Mesendoderm (in vitro differentiated cells): Measurements from ENCODE around the gene SRRM4.
A peak's percentile ranks its signal among the peaks of the same experiment; 100 is the strongest.

ENCODE experiments used
- DNase-seq: peaks from one replicate; pipeline ENCODE4 v3.0.0; 2013
- H2AK5ac ChIP-seq: 2 replicates; pipeline ENCODE4 v1.6.1; 2013; ENCODE audit warnings: low read length, inconsistent platforms
- H2BK120ac ChIP-seq: 2 replicates; pipeline ENCODE4 v1.6.1; 2013; ENCODE audit warnings: low read depth, mild to moderate bottlenecking, low read length, moderate library complexity, mixed read lengths
- H2BK15ac ChIP-seq: replicated peaks from 2 replicates; pipeline ENCODE4 v1.6.1; 2013; ENCODE audit warnings: low read depth, mild to moderate bottlenecking, moderate library complexity
- H2BK5ac ChIP-seq: 2 replicates; pipeline ENCODE4 v1.6.1; 2013; ENCODE audit warnings: low read length, inconsistent platforms
- H3K18ac ChIP-seq: 2 replicates; pipeline ENCODE4 v1.6.1; 2013; ENCODE audit warnings: mild to moderate bottlenecking, low read length, mixed read lengths
- H3K23ac ChIP-seq: one replicate; pipeline ENCODE4 v1.6.1; 2013; ENCODE audit warnings: low read length
- H3K27ac ChIP-seq: 2 replicates; pipeline ENCODE4 v1.5.1; 2013; ENCODE audit warnings: low read depth, mild to moderate bottlenecking, inconsistent platforms, low read length, moderate library complexity
- H3K27me3 ChIP-seq: 2 replicates; pipeline ENCODE4 v1.6.1; 2013; ENCODE audit warnings: low read length, control low read depth, mild to moderate bottlenecking, inconsistent platforms; ENCODE audit not compliant: insufficient read depth, poor library complexity
- H3K36me3 ChIP-seq: 2 replicates; pipeline ENCODE4 v1.6.1; 2013; ENCODE audit warnings: low read length, inconsistent platforms; ENCODE audit not compliant: control insufficient read depth, insufficient read depth
- H3K4ac ChIP-seq: one replicate; pipeline ENCODE4 v1.6.1; 2013; ENCODE audit warnings: low read depth, mild to moderate bottlenecking, low read length, moderate library complexity
- H3K4me1 ChIP-seq: 2 replicates; pipeline ENCODE4 v1.6.1; 2013; ENCODE audit warnings: low read depth, low read length, inconsistent platforms; ENCODE audit not compliant: control insufficient read depth
- H3K4me2 ChIP-seq: 2 replicates; pipeline ENCODE4 v1.6.1; 2013; ENCODE audit warnings: low read length
- H3K4me3 ChIP-seq: 2 replicates; pipeline ENCODE4 v1.5.1; 2013; ENCODE audit warnings: mild to moderate bottlenecking, low read length
- H3K56ac ChIP-seq: one replicate; pipeline ENCODE4 v1.6.1; 2013; ENCODE audit warnings: low read length
- H3K79me1 ChIP-seq: 2 replicates; pipeline ENCODE4 v1.6.1; 2013; ENCODE audit warnings: low read length, inconsistent platforms
- H3K79me2 ChIP-seq: 2 replicates; pipeline ENCODE4 v1.6.1; 2013; ENCODE audit warnings: mild to moderate bottlenecking, low read length; ENCODE audit not compliant: control insufficient read depth, insufficient read depth
- H3K9ac ChIP-seq: 2 replicates; pipeline ENCODE4 v1.6.1; 2013; ENCODE audit warnings: low read length, inconsistent platforms
- H4K5ac ChIP-seq: one replicate; pipeline ENCODE4 v1.6.1; 2013; ENCODE audit warnings: low read length
- H4K8ac ChIP-seq: one replicate; pipeline ENCODE4 v1.6.1; 2013; ENCODE audit warnings: low read depth, mild to moderate bottlenecking, control low read depth, low read length, moderate library complexity
- WGBS: extraction: QIAGEN DNeasy Blood & Tissue Kit; methylation state at CpG from one replicate; pipeline ENCODE4 v1.1.7; 2013; ENCODE audit warnings: low lambda C conversion rate, missing lambda C conversion rate; ENCODE audit not compliant: insufficient coverage; ENCODE audit errors: extremely low coverage; 5-methylcytosine and 5-hydroxymethylcytosine counted together

SRRM4 gene

DNA sequence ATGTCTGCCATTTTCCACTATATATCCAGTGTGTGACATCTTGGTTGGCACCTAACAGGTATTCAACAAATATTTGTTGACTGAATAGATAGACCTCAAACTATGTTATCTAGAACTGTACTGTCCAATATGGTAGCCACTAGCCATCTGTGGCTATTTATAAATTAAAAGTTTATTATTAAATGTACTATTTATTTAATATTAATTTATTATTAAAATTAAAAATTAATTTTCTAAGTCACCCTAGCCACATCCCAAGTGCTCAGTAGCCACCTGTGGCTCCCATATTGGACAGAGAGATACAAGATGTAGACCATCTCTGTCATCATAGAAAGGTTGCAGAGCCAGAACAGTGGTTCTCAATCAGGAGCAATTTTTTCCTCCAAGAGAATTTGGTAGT lies 69.3 kb downstream of the SRRM4 start:
- Histone ChIP-seq H2BK15ac (no peak overlapping the region), H2AK5ac (no peak overlapping the region), H4K8ac (no peak overlapping the region), H3K27ac (no peak overlapping the region), H4K5ac (no peak overlapping the region), H2BK5ac (no peak overlapping the region), H3K79me1 (no peaks in the 10 kb centered on the region), H3K36me3 (no peaks in the 10 kb centered on the region), H3K9ac (no peak overlapping the region), H3K79me2 (no peaks in the 10 kb centered on the region), H3K4me2 (no peak overlapping the region), H3K23ac (no peak overlapping the region), H2BK120ac (no peak overlapping the region), H3K18ac (no peak overlapping the region), H3K4me1 (no peaks in the 10 kb centered on the region), H3K27me3 (no peaks in the 10 kb centered on the region), H3K4ac (no peak overlapping the region), H3K56ac (no peak overlapping the region), H3K4me3 (no peak overlapping the region)
- no peak for DNase-seq

DNA sequence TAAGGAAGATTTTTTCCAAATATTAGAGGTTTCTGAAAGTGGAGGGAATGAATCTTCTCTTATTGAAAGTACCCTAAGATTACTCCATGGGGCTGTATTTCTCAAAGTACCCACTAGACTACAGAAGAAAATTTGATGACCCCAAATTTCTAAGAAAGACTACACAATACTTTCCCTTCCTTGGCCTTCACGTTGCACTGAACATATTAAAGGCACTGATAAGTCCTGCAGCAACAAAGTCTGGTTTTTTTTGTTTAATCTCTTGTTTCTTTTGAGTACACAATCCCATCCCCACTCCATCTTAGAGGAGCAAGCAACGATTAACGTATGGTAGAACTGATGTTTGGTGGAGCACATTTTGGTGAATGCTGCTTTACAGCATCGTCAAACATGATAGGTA lies 70.1 kb downstream of the SRRM4 start:
- no peak overlapping the region for H3K9ac ChIP-seq
- no peak overlapping the region for H3K4me3 ChIP-seq
- no peak overlapping the region for H3K4me2 ChIP-seq
- no CpG with 5 or more reads among the region's 4 CpGs for WGBS
- no peak overlapping the region for H3K56ac ChIP-seq
- no peak overlapping the region for H2AK5ac ChIP-seq
- H3K27me3 ChIP-seq, result no peaks in the 10 kb centered on the region
- H4K5ac ChIP-seq, result no peak overlapping the region
- H3K18ac ChIP-seq, result no peak overlapping the region
- no peaks in the 10 kb centered on the region for H3K4me1 ChIP-seq
- H3K36me3 ChIP-seq, result no peaks in the 10 kb centered on the region
- no peak overlapping the region for H3K23ac ChIP-seq
- H3K4ac ChIP-seq, result no peak overlapping the region
- H3K79me1 ChIP-seq, result no peaks in the 10 kb centered on the region
- no peak overlapping the region for H4K8ac ChIP-seq
- no peak overlapping the region for H2BK120ac ChIP-seq
- H3K79me2 ChIP-seq, result no peaks in the 10 kb centered on the region
- no peak overlapping the region for H2BK15ac ChIP-seq
- H3K27ac ChIP-seq, result no peak overlapping the region
- DNase-seq, result no peak
- H2BK5ac ChIP-seq, result no peak overlapping the region

DNA sequence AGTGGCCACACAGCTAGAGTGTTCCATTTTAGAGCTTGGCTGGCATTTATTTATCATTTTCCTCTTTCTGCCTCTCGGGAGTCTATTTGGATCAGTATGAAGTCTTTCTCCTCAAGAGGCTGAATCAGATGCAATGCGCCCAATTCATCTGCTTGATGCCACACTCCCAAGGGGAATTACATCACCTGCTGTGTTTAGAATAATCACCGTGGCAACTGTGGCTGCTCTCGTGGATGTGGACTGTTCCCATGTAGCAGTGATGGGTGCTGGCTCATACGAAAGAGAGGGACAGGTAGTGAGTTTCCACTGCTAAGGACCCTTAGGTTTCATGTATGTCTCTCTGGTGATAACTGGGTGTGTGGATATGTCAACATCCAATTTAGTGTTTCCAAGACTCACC lies 70.7 kb downstream of the SRRM4 start:
- H2BK15ac ChIP-seq, result no peak overlapping the region
- no peaks in the 10 kb centered on the region for H3K79me1 ChIP-seq
- DNase-seq, result no peak
- no peak overlapping the region for H2BK120ac ChIP-seq
- H3K23ac ChIP-seq, result no peak overlapping the region
- H3K4me3 ChIP-seq, result no peak overlapping the region
- no peak overlapping the region for H3K18ac ChIP-seq
- H3K4ac ChIP-seq, result no peak overlapping the region
- no peak overlapping the region for H2BK5ac ChIP-seq
- H4K8ac ChIP-seq, result no peak overlapping the region
- no peaks in the 10 kb centered on the region for H3K4me1 ChIP-seq
- WGBS, result no CpG with 5 or more reads among the region's 5 CpGs
- H3K56ac ChIP-seq, result no peak overlapping the region
- no peak overlapping the region for H3K27ac ChIP-seq
- H2AK5ac ChIP-seq, result no peak overlapping the region
- H3K27me3 ChIP-seq, result no peaks in the 10 kb centered on the region
- no peak overlapping the region for H3K4me2 ChIP-seq
- no peak overlapping the region for H3K9ac ChIP-seq
- no peaks in the 10 kb centered on the region for H3K36me3 ChIP-seq
- H3K79me2 ChIP-seq, result no peaks in the 10 kb centered on the region
- H4K5ac ChIP-seq, result no peak overlapping the region

- DNase-seq, result no peak
- Histone ChIP-seq H3K4ac (no peak overlapping the region), H4K5ac (no peak overlapping the region), H3K9ac (no peak overlapping the region), H2AK5ac (no peak overlapping the region), H2BK15ac (no peak overlapping the region), H2BK120ac (no peak overlapping the region), H3K27me3 (no peaks in the 10 kb centered on the region), H3K4me1 (peaks cover 3% of the 10 kb centered on the region), H3K79me1 (no peaks in the 10 kb centered on the region), H3K36me3 (no peaks in the 10 kb centered on the region), H2BK5ac (no peak overlapping the region), H4K8ac (no peak overlapping the region), H3K4me3 (no peak overlapping the region), H3K23ac (no peak overlapping the region), H3K56ac (no peak overlapping the region), H3K4me2 (no peak overlapping the region), H3K27ac (no peak overlapping the region), H3K18ac (no peak overlapping the region), H3K79me2 (no peaks in the 10 kb centered on the region)
- no CpG with 5 or more reads among the region's 3 CpGs for WGBS
Measured at GRCh38 chr12:119055977-119056376, 74.6 kb downstream of the SRRM4 start.

DNA sequence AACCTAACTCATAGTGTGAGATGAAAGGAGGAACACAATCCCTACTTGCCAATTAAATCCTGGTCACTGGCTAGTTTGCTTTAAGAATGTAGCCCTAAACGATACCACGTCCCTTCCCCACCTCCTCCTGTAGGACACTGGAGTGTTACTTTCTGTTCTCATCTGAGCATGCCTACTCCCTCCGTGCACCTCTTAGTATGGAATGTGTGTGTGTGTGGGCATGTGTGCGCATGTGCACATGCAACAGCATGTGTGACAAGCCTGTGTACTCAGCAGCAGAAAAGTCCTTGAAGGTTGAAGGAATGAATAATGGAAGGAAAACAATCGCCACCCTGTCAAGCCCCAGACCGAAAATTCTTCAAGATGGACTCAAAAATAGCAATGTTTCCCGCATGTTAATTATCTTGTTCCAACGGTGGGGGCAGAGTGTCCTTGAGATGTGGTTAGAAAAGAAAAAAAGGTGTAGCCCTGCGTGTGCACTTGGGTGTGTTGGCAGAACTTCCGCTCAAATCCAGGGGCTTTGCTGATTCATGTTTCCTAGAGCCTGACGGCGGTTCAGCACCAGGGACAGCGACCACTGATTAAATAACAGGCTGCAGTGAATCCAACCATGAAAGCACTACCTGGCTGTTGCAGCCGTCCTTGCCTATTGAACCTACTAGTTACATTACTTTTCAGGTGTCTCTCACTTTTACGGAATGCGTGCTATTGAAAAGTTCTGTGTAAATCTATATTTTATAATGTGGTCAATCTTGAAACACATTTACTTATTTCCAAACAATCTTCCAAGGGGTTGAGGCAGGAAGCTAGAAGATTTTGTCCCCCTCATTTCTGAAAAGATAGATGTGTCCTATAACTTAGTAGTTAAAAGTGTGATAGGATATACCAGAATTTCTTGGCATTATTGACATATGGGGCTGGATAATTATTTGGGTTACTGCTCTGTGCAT lies 79.8 kb downstream of the SRRM4 start:
- no peak overlapping the region for H2AK5ac ChIP-seq
- H2BK120ac ChIP-seq, result no peak overlapping the region
- H3K79me1 ChIP-seq, result no peaks in the 10 kb centered on the region
- no peak overlapping the region for H2BK5ac ChIP-seq
- no peak overlapping the region for H3K4ac ChIP-seq
- no peak overlapping the region for H3K56ac ChIP-seq
- no peak overlapping the region for H3K9ac ChIP-seq
- H3K36me3 ChIP-seq, result no peaks in the 10 kb centered on the region
- H3K27ac ChIP-seq, result no peak overlapping the region
- H4K5ac ChIP-seq, result no peak overlapping the region
- no peak overlapping the region for H3K18ac ChIP-seq
- no CpG with 5 or more reads among the region's 16 CpGs for WGBS
- H4K8ac ChIP-seq, result no peak overlapping the region
- H3K79me2 ChIP-seq, result no peaks in the 10 kb centered on the region
- peak; percentile 85 for DNase-seq
- H3K27me3 ChIP-seq, result no peaks in the 10 kb centered on the region
- no peak overlapping the region for H3K23ac ChIP-seq
- no peak overlapping the region for H3K4me2 ChIP-seq
- H2BK15ac ChIP-seq, result no peak overlapping the region
- peaks cover 4% of the 10 kb centered on the region for H3K4me1 ChIP-seq
- no peak overlapping the region for H3K4me3 ChIP-seq
